Measurements from ENCODE around the gene NR6A1.
A peak's percentile ranks its signal among the peaks of the same experiment; 100 is the strongest.

The NR6A1 gene

DNA sequence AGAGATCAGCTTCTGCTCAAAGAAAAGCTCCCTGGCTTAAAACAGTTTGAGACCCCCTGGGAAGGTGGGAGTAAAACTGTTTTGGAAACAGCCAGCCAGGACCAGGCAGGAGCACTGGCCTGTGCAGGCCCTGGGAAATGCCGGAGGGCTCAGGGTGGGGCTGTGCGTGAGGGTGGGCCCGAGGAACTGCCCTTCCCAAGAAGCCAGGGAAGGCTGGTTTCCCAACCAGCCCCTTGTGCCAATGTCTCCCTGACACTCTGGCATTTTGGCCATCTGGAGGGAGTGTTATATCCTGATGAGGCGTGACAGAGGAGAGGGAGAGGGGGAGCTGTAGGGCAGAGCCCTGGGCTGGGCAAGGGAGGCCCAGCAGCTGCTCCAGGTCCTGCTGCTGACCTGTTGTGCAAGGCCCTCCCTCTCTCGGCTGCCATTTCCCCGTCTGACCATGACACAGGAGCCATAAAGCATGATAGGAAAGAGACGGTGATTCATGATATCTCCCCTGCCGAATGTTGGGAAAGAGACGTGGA is 22.0 kb upstream of the NR6A1 start:
- H3K36me3 ChIP-seq (replicated peaks), result no peaks in the 10 kb centered on the region
- no peak for DNase-seq
- no peak overlapping the region for H3K4me3 ChIP-seq (ENCODE audit: low read depth, low read length)
- H3K27ac ChIP-seq, result no peak overlapping the region
- H3K27me3 ChIP-seq (replicated peaks), result no peaks in the 10 kb centered on the region
- in situ Hi-C loops (cut with HindIII; ENCODE audit: low pct_ligation_motif_present, low sequenced_read_pairs), result no loop called here
- TF ChIP-seq, protein P1, sequence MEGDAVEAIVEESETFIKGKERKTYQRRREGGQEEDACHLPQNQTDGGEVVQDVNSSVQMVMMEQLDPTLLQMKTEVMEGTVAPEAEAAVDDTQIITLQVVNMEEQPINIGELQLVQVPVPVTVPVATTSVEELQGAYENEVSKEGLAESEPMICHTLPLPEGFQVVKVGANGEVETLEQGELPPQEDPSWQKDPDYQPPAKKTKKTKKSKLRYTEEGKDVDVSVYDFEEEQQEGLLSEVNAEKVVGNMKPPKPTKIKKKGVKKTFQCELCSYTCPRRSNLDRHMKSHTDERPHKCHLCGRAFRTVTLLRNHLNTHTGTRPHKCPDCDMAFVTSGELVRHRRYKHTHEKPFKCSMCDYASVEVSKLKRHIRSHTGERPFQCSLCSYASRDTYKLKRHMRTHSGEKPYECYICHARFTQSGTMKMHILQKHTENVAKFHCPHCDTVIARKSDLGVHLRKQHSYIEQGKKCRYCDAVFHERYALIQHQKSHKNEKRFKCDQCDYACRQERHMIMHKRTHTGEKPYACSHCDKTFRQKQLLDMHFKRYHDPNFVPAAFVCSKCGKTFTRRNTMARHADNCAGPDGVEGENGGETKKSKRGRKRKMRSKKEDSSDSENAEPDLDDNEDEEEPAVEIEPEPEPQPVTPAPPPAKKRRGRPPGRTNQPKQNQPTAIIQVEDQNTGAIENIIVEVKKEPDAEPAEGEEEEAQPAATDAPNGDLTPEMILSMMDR (IDR thresholded peaks at IDR 0.05; ENCODE audit: low read depth, low read length, missing control alignments), result no peak

DNA sequence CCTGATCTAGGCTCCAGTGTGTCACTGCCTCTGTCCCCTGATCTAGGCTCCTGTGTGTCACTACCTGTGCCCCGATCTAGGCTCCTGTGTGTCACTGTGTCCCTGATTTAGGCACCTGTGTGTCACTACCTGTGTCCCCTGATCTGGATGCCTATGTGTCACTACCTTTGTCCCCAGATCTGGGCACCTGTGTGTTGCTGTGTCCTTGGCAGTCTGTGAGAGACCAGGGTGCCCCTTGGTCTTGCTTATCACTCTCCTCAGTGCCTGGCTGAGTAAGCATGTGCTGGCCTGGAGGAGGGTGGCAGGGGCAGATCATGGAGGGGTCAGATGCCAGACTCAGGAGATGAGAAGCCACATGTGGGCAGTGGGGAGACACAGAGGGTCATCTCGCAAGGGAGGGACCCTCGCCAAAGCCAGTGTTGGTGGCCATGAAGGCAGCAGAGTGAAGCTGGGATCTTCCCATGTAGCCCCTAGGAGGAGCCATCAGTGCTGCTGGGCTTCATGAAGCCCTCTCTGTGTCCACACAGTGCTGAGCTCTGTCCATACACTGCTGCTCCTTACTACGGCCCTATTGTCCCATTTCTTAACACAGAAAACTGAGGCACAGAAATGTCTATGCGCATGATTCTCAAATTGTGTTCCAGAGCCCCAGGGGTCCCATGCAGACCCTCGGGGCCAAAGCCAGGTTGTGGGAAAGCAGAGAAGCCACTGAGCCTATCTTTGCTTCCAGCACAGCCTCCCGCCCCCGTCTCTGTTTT is 21.3 kb upstream of the NR6A1 start:
- no peaks in the 10 kb centered on the region for H3K27me3 ChIP-seq (replicated peaks)
- no peak overlapping the region for H3K4me3 ChIP-seq (ENCODE audit: low read depth, low read length)
- TF ChIP-seq, protein P1 (IDR thresholded peaks at IDR 0.05; ENCODE audit: low read depth, low read length, missing control alignments), result peak; percentile 14

DNA sequence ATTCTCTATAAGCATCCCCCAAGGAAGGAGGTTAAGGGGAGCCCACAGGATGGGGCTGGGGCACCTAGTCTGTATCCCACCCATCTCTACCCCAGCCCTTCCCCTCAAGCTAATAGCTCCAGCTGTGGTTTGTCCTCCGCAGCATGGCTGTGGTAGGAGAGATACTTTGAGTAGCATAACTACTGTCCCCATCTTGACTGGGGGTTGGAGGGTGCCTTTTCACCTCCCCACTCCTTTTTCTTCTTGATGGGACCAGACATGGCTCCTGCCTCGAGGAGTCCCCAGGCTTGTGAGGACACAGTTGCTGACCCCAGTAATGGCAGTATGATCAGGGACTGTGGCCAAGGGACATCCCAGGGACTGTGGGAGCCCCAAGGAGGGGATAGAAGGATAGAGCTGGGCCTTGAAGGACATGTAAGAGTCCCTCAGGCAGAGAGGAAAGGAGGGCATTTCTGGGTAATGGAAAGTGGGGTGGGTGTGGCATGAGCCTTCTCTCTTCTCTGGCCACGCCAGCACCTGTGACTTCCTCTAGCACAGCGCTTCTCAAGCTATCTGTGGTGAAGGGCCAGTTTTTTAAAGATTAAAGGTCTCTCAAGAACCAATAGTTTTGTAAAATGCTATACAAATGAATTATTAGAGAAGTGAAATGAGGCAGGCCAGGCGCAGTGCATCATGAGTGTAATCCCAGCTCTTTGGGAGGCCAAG is 19.8 kb upstream of the NR6A1 start:
- Histone ChIP-seq H3K4me3 (ENCODE audit: low read depth, low read length) (no peak overlapping the region), H3K36me3 (replicated peaks) (no peaks in the 10 kb centered on the region), H3K27ac (no peak overlapping the region), H3K27me3 (replicated peaks) (no peaks in the 10 kb centered on the region)
- TF ChIP-seq, protein P1 (IDR thresholded peaks at IDR 0.05; ENCODE audit: low read depth, low read length, missing control alignments), result no peak
- no peak for DNase-seq
- in situ Hi-C loops (cut with HindIII; ENCODE audit: low pct_ligation_motif_present, low sequenced_read_pairs), result no loop called here

More for the DNA sequence above, 21.3 kb upstream of the NR6A1 start:
- in situ Hi-C loops (cut with HindIII; ENCODE audit: low pct_ligation_motif_present, low sequenced_read_pairs), result no loop called here
- no peak overlapping the region for H3K27ac ChIP-seq
- no peaks in the 10 kb centered on the region for H3K36me3 ChIP-seq (replicated peaks)
- no peak for DNase-seq

DNA sequence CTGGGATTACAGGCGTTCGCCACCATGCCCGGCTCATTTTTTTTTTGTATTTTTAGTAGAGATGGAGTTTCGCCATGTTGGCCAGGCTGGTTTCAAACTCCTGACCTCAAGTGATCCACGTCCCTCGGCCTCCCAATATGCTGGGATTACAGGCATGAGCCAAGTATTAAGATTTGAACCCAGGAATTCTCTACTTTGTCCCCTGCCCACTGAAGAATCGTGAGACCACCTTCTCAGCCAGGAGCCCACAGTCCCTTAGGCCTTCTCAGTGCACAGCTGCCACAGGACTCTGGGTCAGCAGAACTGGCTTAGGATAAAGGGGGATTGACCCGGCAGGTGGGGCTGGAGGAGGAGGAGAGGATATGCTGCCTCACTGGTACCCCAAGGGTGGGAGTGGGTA is 19.2 kb upstream of the NR6A1 start:
- no peak overlapping the region for H3K4me3 ChIP-seq (ENCODE audit: low read depth, low read length)
- TF ChIP-seq, protein P1 (IDR thresholded peaks at IDR 0.05; ENCODE audit: low read depth, low read length, missing control alignments), result no peak
- no peaks in the 10 kb centered on the region for H3K27me3 ChIP-seq (replicated peaks)
- in situ Hi-C loops (cut with HindIII; ENCODE audit: low pct_ligation_motif_present, low sequenced_read_pairs), result no loop called here
- DNase-seq, result no peak
- no peaks in the 10 kb centered on the region for H3K36me3 ChIP-seq (replicated peaks)
- H3K27ac ChIP-seq, result no peak overlapping the region

DNA sequence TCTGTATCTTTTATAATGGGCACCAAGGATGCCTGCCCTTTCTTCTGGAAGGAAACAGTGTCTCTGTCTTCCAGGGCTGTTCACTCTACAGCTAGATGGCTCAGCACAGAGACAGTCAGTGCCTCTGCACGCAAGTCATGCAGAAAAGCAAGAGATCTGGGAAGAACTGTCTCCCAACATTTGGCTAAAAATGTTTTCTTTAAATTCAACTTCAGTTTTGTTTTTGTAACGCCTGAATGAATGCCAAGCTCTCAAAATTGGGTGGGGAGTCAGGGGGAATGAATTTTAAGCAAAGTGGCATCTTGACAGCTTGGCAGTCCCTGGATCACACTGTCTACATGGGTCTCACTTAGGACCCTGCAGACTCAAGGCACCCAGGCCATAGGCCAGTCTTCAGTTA is 18.4 kb upstream of the NR6A1 start:
- no peaks in the 10 kb centered on the region for H3K36me3 ChIP-seq (replicated peaks)
- TF ChIP-seq, protein P1 (IDR thresholded peaks at IDR 0.05; ENCODE audit: low read depth, low read length, missing control alignments), result no peak
- no peak overlapping the region for H3K4me3 ChIP-seq (ENCODE audit: low read depth, low read length)
- in situ Hi-C loops (cut with HindIII; ENCODE audit: low pct_ligation_motif_present, low sequenced_read_pairs), result no loop called here
- no peaks in the 10 kb centered on the region for H3K27me3 ChIP-seq (replicated peaks)
- no peak overlapping the region for H3K27ac ChIP-seq
- DNase-seq, result no peak
